GM12874 (cell line): Measurements from ENCODE around the gene EIF4G3.

Experiments used
- TF ChIP-seq, protein P1 (sequence below): IDR thresholded peaks from 2 replicates; pipeline ENCODE4 v1.5.1; 2011; ENCODE audit warnings: low read depth, mild to moderate bottlenecking, control low read depth, low read length, moderate library complexity; ENCODE audit not compliant: insufficient read depth

EIF4G3 gene, protein sequence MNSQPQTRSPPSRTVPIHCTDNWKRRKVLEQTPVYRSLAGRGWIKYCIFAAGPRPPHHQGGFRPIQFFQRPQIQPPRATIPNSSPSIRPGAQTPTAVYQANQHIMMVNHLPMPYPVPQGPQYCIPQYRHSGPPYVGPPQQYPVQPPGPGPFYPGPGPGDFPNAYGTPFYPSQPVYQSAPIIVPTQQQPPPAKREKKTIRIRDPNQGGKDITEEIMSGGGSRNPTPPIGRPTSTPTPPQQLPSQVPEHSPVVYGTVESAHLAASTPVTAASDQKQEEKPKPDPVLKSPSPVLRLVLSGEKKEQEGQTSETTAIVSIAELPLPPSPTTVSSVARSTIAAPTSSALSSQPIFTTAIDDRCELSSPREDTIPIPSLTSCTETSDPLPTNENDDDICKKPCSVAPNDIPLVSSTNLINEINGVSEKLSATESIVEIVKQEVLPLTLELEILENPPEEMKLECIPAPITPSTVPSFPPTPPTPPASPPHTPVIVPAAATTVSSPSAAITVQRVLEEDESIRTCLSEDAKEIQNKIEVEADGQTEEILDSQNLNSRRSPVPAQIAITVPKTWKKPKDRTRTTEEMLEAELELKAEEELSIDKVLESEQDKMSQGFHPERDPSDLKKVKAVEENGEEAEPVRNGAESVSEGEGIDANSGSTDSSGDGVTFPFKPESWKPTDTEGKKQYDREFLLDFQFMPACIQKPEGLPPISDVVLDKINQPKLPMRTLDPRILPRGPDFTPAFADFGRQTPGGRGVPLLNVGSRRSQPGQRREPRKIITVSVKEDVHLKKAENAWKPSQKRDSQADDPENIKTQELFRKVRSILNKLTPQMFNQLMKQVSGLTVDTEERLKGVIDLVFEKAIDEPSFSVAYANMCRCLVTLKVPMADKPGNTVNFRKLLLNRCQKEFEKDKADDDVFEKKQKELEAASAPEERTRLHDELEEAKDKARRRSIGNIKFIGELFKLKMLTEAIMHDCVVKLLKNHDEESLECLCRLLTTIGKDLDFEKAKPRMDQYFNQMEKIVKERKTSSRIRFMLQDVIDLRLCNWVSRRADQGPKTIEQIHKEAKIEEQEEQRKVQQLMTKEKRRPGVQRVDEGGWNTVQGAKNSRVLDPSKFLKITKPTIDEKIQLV (N-terminal part only)

GRCh38 chr1:21176586-21177555 lies at the start of gene EIF4G3:
Gene EIF4G3 (minus strand): TSS chr1:21176897. CDS start chr1:21002742, 174,155 bp downstream.
- TF ChIP-seq, protein P1, sequence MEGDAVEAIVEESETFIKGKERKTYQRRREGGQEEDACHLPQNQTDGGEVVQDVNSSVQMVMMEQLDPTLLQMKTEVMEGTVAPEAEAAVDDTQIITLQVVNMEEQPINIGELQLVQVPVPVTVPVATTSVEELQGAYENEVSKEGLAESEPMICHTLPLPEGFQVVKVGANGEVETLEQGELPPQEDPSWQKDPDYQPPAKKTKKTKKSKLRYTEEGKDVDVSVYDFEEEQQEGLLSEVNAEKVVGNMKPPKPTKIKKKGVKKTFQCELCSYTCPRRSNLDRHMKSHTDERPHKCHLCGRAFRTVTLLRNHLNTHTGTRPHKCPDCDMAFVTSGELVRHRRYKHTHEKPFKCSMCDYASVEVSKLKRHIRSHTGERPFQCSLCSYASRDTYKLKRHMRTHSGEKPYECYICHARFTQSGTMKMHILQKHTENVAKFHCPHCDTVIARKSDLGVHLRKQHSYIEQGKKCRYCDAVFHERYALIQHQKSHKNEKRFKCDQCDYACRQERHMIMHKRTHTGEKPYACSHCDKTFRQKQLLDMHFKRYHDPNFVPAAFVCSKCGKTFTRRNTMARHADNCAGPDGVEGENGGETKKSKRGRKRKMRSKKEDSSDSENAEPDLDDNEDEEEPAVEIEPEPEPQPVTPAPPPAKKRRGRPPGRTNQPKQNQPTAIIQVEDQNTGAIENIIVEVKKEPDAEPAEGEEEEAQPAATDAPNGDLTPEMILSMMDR, result no peak

- TF ChIP-seq, protein P1, result no peak
Measured at GRCh38 chr1:21225065-21225464, 48.4 kb upstream of the EIF4G3 start.

DNA sequence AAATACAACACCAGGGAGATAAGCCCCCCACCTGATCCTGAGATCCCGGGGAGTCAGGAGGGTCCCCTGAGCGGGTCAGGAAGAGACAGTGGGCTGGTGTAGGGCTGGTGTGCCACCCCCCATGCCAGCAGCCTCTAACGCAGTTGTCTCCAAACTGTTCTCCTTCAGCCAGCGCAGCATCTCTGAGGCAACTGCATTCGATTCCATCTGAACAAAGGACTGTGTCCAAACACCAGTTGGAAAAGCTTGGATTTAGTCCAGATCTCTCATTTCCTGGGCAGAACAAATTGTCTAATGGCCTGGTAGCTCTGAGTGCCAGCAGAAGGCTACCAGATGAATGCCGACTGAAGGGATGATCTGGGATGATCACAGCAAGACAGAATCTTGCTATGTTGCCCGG lies 44.1 kb upstream of the EIF4G3 start:
- TF ChIP-seq, protein P1, result no peak

DNA sequence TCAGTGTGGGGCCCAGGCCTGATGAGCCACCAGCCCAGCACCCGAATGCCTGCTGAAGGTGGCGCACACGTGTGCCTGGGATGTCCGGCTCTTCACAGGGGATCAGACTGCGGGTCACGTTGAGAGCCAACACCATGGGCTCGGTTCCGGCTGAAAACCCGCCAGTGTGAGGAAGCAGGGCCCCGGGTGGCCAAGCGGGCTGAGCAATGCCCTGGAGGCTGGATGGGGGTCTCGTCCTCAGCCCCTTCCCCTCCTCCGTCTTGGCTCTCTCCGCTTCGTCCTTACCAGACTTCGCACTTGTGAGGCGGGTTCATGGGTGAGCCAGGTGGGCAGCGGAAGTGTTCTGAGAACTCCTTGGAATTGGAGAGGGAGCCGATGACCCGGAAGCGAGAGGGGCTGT lies 43.0 kb upstream of the EIF4G3 start:
- TF ChIP-seq, protein P1, result no peak

DNA sequence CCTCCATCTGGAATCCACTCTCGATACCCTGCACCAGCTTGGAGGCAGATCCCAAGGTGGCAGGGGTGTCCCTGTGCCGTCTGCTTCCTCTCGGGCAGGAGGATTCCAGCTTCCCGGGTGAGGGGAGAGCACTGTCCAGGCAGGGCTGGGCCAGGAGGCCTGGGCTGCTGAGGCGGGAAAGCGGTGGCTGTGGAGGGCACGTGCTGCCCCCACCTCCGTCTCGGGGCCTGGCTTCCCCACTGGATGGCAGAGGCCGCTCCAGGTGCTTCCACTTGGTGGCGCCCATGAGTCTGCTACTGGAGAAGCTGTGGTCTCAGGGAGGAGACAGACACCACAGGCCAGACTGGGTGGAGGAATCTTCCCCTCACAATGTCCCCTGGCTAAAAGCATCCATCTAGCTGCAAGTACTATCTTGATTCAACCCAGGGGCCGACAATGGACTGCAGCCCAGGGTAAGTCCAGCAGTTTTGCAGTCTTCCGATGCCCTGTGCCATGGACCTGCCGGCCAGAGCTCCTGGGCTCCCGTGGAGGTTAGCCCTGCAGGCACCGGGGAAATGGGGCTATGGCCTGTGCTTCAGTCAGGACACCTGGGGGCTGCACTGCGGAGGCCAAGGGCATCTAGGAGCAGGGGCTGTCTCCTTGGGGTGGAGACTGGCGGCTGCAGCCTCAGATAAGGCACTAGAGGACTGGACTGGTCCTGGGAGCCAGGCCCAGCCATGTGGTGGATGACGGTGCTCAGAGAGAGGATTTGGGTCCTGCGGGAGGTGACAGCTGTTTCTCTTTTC lies 41.3 kb upstream of the EIF4G3 start:
- TF ChIP-seq, protein P1, result peak; percentile 56
